ENCODE measurements around the gene TAMALIN. TPM values are rescaled to one million over a fixed set of nuclear protein-coding genes. Genes with fewer than 3 reads are reported as not detected.

The TAMALIN gene
- total RNA-seq, 1 donor from 2014 or later = 53.3 TPM

GRCh38 chr12:52053536-52054209 lies 46.9 kb downstream of the TAMALIN start:
- no peak for DNase-seq (ENCODE audit: extremely low read depth, low read depth, low spot score)

- no peak for DNase-seq (ENCODE audit: extremely low read depth, low read depth, low spot score)
Observed at GRCh38 chr12:52054231-52054832, 47.6 kb downstream of the TAMALIN start.

- DNase-seq (ENCODE audit: extremely low read depth, low read depth, low spot score) = no peak
Observed at GRCh38 chr12:52054833-52055730, 48.3 kb downstream of the TAMALIN start.

GRCh38 chr12:52055731-52056711 lies 49.3 kb downstream of the TAMALIN start:
- DNase-seq (ENCODE audit: extremely low read depth, low read depth, low spot score) = no peak

GRCh38 chr12:52056801-52057637 lies 50.3 kb downstream of the TAMALIN start:
- DNase-seq (ENCODE audit: extremely low read depth, low read depth, low spot score) = no peak

GRCh38 chr12:52057638-52058576 lies 51.2 kb downstream of the TAMALIN start:
- no peak for DNase-seq (ENCODE audit: extremely low read depth, low read depth, low spot score)

GRCh38 chr12:52058631-52059361 lies 52.0 kb downstream of the TAMALIN start:
- no peak for DNase-seq (ENCODE audit: extremely low read depth, low read depth, low spot score)

GRCh38 chr12:52059582-52060497 lies 53.1 kb downstream of the TAMALIN start:
- DNase-seq (ENCODE audit: extremely low read depth, low read depth, low spot score) = no peak

- DNase-seq (ENCODE audit: extremely low read depth, low read depth, low spot score) = no peak
Observed at GRCh38 chr12:52060498-52061177, 53.9 kb downstream of the TAMALIN start.

- DNase-seq (ENCODE audit: extremely low read depth, low read depth, low spot score) = no peak
Observed at GRCh38 chr12:52061470-52062166, 54.9 kb downstream of the TAMALIN start.

GRCh38 chr12:52062167-52063081 lies 55.7 kb downstream of the TAMALIN start:
- no peak for DNase-seq (ENCODE audit: extremely low read depth, low read depth, low spot score)

- no peak for DNase-seq (ENCODE audit: extremely low read depth, low read depth, low spot score)
Observed at GRCh38 chr12:52063082-52063924, 56.6 kb downstream of the TAMALIN start.

GRCh38 chr12:52063981-52064649 lies 57.4 kb downstream of the TAMALIN start:
- no peak for DNase-seq (ENCODE audit: extremely low read depth, low read depth, low spot score)
